GM18870 (cell line): Measurements from ENCODE around the gene ZFAND3.

ENCODE experiments used
- ATAC-seq: cut with Tn5 transposase; IDR thresholded peaks from one replicate; pipeline ENCODE4 v1.9.1; 2021; ENCODE audit warnings: moderate library complexity; ENCODE audit not compliant: unreplicated experiment

The ZFAND3 gene

GRCh38 chr6:38144365-38144945 lies 324.9 kb downstream of the ZFAND3 start:
- ATAC-seq, result no peak

- ATAC-seq, result no peak
Measured at GRCh38 chr6:38146021-38146733, 326.6 kb downstream of the ZFAND3 start.

GRCh38 chr6:38146734-38147027 lies 327.2 kb downstream of the ZFAND3 start:
- ATAC-seq, result no peak

GRCh38 chr6:38148606-38149005 lies 329.1 kb downstream of the ZFAND3 start:
- no peak for ATAC-seq

GRCh38 chr6:38149531-38149930 lies 330.0 kb downstream of the ZFAND3 start:
- ATAC-seq, result no peak

GRCh38 chr6:38150021-38150420 lies 330.5 kb downstream of the ZFAND3 start:
- no peak for ATAC-seq

- no peak for ATAC-seq
Measured at GRCh38 chr6:38150681-38151296, 331.3 kb downstream of the ZFAND3 start.

GRCh38 chr6:38151580-38152500 lies 332.3 kb downstream of the ZFAND3 start:
- ATAC-seq, result no peak

- no peak for ATAC-seq
Measured at GRCh38 chr6:38152620-38153019, 333.1 kb downstream of the ZFAND3 start.

GRCh38 chr6:38153076-38153797 lies 333.7 kb downstream of the ZFAND3 start:
- no peak for ATAC-seq

- no peak for ATAC-seq
Measured at GRCh38 chr6:38153798-38154345, 334.3 kb downstream of the ZFAND3 start.

GRCh38 chr6:38154731-38155130 lies 335.2 kb downstream of the ZFAND3 start:
- ATAC-seq, result no peak

- no peak for ATAC-seq
Measured at GRCh38 chr6:38155144-38155543, 335.6 kb downstream of the ZFAND3 start.

- no peak for ATAC-seq
Measured at GRCh38 chr6:38155621-38156204, 336.2 kb downstream of the ZFAND3 start.

GRCh38 chr6:38156818-38157565 lies 337.5 kb downstream of the ZFAND3 start:
- ATAC-seq, result no peak

GRCh38 chr6:38157905-38158304 lies 338.4 kb downstream of the ZFAND3 start:
- no peak for ATAC-seq

GRCh38 chr6:38158762-38159350 lies 339.3 kb downstream of the ZFAND3 start:
- ATAC-seq, result no peak

- no peak for ATAC-seq
Measured at GRCh38 chr6:38159596-38159995, 340.1 kb downstream of the ZFAND3 start.

GRCh38 chr6:38160831-38161230 lies 341.3 kb downstream of the ZFAND3 start:
- ATAC-seq, result no peak
